Eye (tissue), 1 donor: ENCODE measurements around the gene KIF1A.

Source experiments
- DNase-seq: peaks from one replicate; pipeline ENCODE4 v3.0.0-alpha.2; 2015

KIF1A gene

DNA sequence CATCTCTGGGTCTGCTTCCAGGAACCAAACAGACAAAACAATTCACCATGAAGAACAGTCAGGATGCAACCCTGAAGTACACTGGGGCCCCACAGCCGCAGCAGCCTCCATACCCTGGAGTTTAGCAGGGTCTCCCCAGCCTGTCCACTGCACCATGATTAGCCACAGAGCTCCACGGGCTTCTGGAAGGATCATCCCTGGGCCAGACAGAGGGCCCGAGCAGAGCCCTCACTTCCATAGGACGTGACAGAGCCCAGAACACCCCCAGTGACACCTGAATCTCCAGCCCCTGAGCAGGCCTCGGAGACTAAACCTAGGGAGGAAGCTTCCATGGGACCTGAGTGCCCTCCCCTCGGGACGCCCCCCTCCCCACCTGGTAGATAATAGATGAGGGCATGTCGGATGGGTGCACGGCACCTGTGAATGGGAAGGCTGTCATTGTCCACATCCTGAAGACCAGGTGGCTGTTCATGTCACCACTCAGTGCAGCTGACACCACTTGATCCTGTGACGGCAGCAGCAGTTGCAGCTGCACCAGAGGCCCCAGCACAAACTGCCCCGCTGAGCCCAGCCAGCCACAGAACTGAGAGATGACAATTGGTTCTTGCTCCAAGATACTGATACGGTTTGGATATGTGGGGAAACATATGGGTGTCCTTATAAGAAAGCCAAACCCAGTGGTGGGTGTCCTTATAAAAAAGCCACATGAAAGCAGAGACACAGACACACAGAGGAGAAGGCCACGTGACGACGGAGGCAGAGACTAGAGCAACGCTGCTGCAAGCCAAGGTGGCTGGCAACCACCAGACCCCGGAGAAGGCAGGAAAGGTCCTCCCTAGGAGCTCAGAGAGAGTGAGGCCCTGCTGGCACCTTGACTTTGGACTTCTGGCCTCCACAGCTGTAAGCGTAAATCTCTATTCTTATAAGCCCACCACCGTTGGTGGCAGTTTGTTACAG, 23.2 kb downstream of the KIF1A start:
- no peak for DNase-seq

GRCh38 chr2:240795916-240796510, 24.0 kb downstream of the KIF1A start:
- no peak for DNase-seq

GRCh38 chr2:240795454-240795853, 24.6 kb downstream of the KIF1A start:
- DNase-seq, result no peak

GRCh38 chr2:240794178-240794721, 25.8 kb downstream of the KIF1A start:
- no peak for DNase-seq

- no peak for DNase-seq
Measured at GRCh38 chr2:240793313-240794177, 26.5 kb downstream of the KIF1A start.

DNA sequence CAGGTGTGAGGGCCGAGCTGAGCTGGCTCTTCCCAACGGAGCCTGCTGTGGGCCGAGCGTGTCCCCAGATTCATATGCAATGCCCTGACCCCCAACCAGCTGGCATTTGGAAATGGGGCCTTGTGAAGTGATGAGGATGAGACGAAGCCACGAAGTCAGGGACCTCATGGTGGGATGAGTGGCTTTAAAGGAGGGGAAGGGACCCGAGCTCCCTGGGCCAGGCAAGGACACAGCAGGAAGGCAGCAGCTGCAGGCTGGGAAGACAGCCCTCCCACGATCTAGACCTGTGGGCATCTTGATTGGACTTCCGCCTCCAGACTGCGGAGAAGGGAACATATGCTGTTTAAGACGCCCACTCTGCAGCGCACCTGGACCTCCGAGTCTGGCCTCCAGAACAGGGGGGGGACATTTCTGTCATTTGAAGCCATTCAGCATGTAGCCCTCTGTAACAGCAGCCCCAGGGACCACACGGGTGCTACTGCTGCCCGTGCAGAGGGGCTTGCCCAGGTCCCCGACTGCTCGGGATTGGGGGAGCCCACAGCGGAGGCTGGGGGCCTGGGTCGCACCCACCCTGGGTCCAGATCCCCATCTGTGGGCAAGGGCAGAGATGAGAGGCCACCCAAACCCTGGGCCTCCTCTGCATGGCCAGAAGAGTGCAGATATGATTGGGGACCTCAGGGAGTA, 27.2 kb downstream of the KIF1A start:
- DNase-seq, result peak; percentile 82

DNA sequence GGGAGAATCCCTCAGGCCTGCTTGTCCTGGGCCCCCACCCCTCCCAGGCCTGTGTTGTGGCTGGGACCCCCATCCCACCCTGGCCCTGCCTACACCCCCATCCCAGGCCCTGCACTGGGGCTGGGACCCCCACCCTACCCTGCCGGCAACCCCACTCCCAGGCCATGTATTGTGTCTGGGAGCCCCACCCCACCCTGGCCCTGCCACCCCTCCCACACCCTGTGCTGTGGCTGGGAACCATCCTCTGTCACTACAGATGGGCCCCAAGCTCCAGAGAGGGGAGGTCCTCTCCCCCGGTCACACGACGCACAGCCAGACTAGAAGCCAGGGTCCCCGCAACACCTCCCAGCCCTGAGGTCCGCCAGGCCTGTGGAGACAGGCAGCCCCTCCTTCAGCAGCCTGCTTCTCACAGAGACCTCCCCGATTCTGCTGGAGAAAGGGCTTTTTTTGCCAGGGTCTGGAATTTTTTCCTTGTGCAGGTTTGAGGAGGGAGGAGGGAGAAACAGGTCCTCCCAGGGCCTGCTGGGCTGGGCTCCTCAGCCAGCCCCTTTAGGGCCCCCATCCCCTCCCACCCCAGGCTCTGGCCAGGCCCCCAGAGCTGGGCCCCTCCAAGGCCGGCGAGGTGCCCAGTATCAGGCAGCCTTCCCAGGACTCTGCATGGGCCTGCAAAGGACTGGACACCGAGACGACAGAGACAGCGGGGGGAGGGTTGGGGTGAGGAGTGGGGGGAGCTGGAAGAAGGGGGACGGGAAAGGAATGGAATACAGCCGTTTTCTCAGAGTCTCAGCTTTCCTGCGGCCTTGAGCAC, 28.0 kb downstream of the KIF1A start:
- DNase-seq, result peak; percentile 85

GRCh38 chr2:240791221-240791800, 28.7 kb downstream of the KIF1A start:
- no peak for DNase-seq

DNA sequence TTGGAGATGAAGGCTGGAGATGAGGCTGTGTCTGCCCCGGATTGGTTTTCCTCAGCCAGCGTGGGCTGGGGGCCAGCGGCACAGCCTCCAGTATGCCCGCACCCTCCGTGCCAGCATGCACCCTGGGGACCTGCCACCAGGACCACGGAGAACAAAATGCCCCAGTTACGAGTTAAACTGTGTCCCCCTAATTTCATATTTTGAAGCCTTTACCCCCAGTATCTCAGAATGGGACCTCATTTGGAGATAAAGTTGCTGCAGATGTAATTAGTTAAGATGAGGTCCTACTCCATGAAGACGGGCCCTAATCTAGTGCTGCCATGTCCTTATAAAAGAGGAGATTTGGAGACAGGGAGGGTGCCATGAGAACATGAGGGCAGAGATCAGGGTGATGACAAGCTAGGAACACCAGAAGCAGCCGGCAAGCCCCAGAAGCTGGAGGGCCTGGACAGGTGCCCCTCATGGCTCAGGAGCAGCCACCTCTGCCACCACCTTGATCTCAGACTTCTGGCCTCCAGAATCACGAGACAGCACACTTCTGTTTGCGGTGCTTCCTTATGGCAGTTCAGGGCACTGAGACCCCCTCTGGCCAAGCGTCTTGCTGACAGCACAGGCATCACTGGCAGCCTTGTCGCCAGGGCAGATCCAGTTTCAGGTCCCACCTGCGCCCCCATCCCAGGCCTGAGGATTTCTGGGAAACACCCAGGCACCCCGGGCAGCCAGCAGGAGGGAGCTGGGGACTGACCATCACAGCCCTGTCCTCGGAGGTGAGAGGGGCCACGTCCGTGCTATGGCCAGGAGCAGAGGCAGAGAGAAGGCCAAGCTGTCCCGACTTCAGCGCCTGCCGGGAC, 29.4 kb downstream of the KIF1A start:
- DNase-seq, result no peak

DNA sequence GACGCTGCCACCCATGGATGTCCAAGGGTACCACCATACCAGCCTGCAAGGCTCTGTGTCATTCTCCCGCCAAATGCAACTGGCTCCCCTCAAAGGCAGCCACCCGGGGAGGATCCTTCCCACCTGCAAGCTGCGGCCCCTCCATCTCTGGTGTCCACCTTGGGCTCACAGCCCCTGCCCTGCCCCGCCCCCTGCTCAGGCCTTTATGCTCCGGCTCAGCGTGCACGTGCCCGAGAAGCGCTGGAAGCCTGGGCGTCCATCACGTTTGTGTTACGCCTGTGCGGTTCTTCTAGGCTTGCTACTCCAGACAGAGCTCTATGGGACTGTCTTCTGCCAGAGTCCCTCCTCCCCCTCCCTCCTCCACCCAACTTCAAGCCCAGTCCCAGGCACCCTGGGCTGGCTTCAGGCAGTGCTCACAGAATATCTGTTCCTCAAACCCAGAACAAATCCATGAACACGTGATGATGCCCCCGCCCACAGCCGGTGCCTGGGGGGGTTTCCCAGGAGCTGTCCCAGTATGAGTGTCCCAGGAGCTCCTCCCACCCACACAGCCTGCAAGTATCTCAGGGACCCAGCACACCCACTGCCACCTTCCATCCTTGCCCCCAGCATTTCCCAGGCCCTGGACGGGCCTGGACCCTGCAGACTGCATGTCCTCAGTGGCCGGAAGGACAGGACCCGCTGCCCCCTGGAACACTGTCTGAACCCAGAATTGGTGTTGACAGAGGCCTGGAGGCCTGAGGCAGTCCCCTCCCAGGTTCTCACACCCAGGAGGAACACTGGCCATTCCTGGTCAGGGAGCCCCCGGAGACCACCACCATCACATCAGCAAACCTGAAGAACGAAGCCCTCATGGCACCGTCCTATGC, 30.3 kb downstream of the KIF1A start:
- DNase-seq, result no peak

GRCh38 chr2:240789051-240789453, 31.0 kb downstream of the KIF1A start:
- DNase-seq, result no peak

- DNase-seq, result no peak
Measured at GRCh38 chr2:240788482-240788881, 31.5 kb downstream of the KIF1A start.

DNA sequence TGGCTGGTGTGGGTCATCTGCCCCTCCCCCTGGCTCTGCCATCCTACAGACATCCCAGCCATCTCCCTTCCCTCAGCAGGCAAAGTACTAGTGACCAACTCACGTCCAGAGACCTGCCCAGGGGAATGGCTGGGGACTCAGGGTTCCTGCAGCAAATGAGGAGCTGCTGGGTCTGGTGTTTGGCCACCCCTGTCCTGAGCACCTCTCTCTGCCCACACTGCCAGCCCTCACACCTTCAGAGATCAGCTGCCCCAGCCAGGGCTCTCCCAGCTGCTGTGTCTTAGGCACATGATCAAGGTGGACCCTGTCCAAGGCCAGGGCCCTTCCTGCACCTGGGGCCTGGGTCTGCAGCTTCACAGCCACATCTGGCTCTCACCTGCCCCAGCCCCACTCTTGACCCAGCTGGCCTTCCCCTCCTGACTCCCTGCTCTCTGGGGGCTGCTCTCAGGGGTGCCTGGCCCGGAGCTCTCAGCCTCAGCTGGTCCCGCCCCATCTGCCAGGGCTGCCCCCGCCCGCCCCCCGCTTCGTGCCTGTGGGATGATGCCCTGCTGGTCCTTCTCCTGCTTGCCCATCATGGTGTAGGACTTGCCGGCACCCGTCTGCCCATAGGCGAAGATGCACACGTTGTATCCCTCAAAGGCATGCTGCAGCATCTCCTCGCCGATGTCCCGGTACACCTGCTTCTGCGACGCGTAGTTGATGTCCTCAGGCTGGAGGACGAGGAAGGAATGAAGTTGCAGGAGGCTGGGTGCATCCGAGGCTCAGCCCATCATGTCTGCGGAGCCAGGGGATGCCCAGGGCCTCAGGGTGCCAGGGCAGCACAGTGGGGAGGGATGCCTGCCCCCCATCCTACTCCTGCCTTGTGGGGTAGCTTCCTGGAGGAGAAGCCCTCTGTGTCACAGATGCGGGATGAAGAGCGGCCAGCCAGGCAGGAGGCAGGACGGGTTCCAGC, 32.2 kb downstream of the KIF1A start:
- no peak for DNase-seq

DNA sequence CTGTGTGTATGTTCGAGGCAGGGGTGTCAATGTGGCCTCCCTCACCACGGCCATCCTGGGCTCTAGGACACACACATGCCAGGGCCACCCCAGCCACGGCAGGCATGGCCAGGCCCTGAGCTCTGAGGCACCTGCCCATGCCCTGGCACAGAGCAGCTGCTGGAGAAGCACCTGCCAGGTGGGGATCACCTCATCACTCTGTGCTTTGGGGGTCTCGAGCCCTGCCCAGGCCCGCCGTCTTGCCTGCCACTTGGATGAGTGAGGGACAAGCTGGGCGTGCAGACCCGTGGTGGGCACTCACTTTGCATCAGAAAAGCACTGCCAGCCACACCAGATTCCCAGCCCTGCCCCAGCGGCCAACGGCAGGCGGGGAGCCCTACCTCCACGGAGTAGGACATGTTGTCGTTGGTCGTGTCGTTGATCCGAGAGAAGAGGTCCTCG, 33.1 kb downstream of the KIF1A start:
- DNase-seq, result no peak

DNA sequence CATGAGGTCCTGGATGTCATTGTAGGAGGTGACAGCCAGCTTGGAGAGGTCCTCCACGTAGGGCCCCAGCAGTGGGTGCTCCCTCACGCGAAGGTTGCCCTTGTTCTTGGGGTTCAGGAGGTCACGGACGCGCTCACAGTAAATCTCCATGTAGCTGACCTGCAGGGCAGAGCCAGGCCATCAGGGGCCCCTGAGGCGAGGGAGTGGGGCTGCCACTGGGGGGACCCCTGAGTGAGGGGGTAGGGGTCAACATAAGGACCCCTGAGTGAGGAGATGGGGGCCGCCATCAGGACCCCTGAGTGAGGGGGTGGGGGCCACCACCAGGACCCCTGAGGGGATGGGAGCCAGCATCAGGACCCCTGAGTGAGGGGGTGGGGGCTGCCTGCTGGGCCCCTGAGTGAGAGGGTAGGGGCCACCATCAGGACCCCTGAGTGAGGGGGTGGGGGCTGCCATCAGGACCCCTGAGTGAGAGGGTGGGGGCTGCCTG, 33.6 kb downstream of the KIF1A start:
- no peak for DNase-seq

GRCh38 chr2:240785424-240786335, 34.3 kb downstream of the KIF1A start:
- no peak for DNase-seq
